GM18507 (cell line): ENCODE results near the gene ETFA.

ENCODE experiments used
- DNase-seq: peaks from one replicate; pipeline ENCODE4 v3.0.0; 2011; ENCODE audit warnings: low read depth; ENCODE audit not compliant: insufficient read length; ENCODE audit errors: extremely low spot score
- FAIRE-seq: peaks from 2 replicates; lab custom pipeline; 2011; peaks lifted over from hg19 to GRCh38; lab: Jason Lieb, UNC

ETFA gene

DNA sequence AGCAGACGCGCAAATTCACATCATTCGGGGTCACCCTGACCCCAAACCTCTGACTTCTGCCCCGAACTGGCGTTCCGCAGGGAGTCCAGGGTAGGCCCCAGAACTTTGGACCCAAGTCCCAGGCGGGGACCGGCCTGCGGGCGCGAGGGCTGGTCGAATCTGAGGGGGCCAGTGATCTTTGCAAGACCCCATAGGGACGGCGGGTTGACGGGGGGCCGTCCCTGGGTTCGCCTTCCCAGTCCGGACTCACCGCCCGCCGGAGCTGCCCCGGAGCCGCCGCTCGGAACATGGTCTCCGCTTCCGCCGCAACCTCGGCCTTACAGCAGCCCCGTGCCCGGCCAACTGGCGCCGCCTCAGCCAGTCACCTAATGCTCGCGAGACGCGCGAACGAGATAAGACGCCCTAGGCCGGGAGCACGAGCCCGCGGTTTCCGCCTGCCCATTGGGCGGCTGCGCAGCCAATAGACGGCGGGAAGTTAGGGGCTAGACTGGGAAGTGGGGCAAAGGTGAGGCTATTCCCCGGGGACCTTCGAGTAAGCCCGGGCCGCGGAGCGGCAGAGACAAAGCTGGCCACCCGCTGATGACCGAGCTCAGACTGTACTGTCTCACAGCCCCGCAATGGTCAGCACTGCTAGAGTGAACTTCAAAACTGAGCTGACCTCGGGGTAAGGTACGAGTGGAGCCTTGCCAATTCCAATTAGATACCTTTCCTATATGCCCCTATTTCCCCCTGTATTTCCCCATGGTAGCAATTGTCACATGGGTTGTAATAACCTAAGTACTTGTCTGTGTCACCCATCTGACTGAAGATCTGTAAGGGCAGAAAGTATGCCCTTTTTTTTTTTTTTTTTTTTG lies at the start of gene ETFA:
Gene ETFA (minus strand): TSS at position 370 of the 854 bp plus-strand sequence. CDS start 81 bp downstream, at position 289.
- DNase-seq (peak; percentile 99), FAIRE-seq (peak; percentile 87)

GRCh38 chr15:76360416-76360815 lies 49.1 kb upstream of the ETFA start:
- FAIRE-seq: no peak
- DNase-seq: no peak

- DNase-seq (no peak), FAIRE-seq (no peak)
Measured at GRCh38 chr15:76359152-76359551, 47.9 kb upstream of the ETFA start.

DNA sequence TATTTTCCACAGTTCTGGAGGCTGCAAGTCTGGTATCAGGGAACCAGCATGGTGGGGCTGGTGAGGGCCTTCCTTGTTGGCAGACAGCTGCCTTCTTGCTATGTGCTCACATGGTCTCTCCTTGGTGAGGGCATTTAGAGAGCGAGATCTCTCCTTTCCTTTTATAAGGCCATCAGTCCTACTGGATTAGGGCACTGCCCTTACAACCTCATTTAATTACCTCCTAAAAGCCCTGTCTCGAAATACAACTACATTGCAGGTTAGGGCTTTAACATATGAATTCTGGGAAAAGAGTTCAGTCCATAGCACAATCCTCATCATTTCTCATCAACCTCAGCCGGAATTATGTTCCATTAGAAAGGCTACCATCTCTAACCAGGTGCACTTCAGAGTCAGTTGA lies 47.2 kb upstream of the ETFA start:
- DNase-seq: no peak
- FAIRE-seq: no peak

DNA sequence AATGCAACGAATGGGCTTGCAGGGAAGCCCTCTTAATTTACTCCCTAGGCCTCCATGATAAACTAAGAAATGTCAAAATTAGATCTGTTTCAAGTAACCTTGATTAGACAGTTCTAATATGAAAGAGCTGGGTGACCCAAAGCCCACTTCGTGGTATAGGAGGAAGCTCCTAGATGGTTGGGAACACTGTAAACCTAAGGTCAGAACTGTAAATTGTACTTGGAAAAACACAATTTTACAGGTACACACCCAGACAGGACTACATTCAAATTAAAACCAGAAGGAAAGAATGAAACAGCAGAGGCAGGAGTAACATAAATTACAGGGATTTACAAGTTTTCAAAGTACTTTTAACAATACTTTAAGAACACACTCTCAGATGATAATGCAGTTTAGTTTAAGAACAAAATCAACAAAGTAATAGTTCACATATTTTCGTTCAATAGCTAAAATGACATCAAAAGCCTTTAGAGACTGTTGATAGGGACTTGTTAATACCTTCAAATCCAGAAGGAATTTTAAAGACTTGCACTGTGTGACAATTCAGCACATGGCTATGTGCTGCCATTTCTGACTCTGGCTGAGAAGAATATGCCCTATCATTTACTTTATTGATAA lies 43.7 kb upstream of the ETFA start:
- no peak for FAIRE-seq
- DNase-seq: no peak

DNA sequence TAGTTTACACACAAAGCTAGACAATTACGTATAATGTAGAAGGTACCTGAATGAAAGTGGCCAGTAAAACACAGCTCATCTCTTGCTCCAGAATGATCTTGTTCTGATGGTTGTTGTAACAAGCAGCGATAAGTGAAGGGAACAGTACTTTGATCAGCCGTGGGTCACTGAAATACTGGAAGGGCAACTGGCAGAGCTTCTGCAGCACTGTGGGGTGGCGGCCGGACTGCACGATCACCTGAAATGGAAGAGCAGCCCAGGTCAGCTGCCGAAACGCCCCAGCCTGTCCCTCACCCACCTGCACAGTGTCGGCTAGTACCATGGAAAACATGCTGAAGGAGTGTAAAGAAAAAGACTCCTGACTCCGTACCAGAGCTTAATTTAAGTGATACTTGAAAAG lies 42.6 kb upstream of the ETFA start:
- no peak for FAIRE-seq

DNA sequence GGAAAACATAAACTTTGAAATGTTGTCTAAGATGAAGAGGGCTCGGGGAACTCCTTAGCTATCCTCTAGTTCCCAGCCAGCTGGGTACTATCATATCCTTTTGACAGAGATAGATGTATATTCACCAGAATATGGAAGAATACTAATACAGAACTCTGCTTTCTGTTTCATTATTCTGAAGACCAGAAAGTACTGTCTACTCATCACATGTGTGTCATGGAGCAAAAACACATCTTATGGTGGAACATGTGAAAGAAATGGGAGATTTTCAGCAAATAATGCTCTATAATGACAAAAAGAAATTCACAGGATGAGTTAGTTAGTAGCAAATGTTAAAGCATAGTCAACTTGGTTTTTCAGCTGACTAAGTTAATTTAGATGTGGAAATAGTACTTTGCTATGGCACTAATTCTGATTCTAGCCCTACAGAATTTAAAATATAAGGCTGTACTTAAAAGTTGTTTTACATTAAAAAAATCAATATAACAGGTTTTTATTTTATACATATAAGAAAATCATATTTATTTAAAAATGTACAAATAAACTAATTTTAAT lies 41.8 kb upstream of the ETFA start:
- no peak for DNase-seq
- FAIRE-seq: no peak

More for the DNA sequence above, 42.6 kb upstream of the ETFA start:
- DNase-seq: no peak

DNA sequence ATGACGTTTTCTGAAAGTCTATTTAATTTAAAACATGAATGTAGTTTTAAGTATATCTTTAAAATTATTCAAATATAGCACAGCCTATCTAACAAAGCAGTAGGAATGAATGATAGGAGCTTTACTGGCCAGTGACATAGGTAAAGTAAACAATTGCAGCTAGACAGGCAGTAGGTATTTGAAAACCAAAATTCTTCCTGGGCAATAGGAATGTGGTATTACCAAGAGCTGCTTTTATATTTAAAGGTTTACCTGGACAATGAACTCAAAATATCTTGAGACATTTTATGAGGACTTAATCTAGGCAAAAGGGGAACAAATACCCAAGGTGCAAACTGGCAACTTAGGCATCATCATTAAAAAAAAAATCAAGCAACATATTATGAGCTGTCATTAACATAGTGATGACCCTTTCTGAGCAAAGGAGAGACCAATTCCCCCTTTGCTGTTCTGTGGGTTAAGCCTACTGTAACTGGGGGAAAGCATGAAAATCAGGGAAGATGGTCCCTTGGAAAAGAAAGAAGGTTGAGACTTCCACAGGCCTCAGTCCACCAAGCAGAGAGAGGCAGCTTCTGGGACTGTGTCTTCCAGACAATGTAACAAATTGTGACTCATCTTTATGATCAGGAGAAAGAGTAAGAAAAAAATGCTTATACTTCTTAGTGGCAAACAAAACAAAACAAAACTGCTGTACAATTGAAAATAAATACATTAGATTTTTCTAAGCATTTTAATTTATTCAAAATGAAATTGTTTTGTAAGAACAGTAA lies 38.2 kb upstream of the ETFA start:
- FAIRE-seq: no peak
- DNase-seq: no peak

GRCh38 chr15:76347482-76348055 lies 36.3 kb upstream of the ETFA start:
- no peak for DNase-seq
- FAIRE-seq: no peak

DNA sequence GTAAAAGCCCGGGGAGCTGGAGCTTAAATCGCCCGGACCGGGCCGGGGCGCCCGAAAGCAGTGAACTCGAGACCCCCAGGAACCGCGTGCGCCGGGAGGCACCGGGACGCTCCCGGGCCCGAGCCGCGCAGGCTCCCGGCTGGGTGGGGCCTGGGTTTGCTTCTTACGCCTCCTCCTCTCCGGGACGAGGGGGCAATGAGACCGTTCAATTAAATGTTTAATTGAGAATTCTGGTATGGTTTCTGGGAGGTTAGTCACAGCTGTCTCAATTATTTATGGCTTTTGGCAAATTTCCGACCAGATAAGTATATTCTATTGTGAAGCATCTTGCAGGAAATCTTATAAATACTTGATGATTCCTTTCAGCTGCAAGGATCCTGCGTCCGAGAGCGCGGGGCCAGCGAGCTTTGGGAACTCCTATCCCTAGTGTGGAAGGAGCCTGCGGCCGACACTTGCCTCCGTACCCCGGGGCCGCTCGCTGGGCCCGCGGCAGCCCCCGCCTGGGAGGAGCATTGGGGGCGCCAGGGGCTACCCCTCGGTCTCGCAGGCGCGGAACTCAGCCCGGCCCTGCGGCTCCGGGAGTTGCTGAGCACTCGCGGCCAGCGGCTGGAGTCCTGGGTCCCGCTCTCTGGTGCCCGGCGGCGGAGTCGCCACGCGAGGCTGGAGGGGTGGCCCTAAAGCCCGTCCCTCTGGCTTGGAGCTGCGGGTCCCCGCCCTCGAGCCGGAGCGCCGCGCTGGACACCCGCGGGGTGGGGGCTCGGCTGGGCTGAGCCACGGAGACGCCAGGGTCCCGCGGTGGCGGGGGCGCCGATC lies 35.6 kb upstream of the ETFA start:
- no peak for DNase-seq
- no peak for FAIRE-seq

DNA sequence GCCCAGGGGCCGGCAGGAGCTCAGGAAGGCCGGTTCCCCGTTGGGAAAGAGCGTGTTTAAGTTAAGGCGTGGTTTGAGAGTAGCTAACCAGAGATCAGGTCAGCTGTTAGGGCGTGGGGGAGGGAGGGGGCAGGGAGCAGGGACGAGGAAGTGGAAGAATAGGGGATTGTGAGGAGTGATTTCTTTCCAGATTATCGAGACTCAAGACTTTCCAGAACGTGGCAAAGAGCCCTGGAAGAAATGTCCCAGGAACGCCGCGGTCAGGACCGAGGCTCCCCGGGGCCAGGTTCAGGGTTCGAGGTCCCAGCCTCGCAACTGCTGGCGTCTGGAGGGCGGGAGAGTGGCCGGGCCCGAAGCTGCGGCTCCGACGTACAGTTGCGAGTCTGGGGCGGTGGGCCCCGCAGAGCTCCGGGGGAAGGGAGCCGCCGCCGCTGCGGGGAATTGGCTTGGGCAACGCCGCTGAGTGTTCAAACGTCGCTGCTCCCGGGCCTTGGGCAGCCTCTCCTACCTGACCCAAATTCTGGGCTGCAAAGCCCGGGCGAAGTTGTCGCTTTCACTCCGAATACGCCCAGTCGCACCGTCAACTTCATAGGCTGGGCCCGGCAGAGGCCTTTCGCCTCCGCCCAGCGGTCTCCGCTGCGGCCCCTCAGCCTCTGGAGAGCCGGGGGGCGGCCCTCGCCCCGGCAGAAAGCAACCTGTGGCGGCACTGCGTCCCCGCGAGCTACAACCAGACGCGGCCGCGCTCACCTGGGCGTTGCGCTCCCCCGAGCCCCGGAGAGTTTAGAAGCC lies 34.8 kb upstream of the ETFA start:
- no peak for DNase-seq
- FAIRE-seq: no peak

- no peak for DNase-seq
- FAIRE-seq: no peak
Measured at GRCh38 chr15:76345583-76345879, 34.3 kb upstream of the ETFA start.

DNA sequence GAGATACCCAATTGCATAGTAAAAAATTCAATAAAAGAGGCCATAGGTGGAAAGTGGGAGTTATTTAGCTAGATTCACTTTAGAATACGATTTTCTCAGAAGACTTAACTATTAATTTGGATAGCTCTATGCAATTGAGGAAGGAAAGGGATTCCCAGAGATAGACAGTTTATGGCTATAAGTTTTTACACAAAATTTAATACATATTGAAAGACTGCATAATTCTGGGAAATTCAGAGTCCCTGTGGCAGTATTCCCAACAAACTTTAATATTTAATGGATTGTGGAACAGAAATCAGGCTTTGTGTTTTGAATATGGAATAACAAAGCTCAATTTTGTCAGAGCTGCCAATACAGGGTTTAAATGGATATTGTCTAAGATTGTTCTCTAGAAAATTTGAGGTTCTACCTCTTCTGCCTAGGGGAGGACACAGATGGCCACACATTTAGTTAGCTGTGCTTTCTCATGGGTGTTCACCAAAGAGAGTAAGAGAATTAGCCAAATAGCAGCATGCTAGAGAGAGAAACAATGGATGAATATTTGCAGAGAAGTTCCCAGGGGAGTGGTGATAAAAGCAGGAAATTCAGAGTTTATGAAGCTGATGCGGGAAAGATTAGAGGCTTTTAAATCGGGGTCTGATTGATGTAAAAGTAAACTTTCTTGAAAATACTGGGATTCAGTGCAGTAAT lies 33.8 kb upstream of the ETFA start:
- DNase-seq (no peak), FAIRE-seq (no peak)

- FAIRE-seq (no peak), DNase-seq (no peak)
Measured at GRCh38 chr15:76343313-76343996, 32.2 kb upstream of the ETFA start.

DNA sequence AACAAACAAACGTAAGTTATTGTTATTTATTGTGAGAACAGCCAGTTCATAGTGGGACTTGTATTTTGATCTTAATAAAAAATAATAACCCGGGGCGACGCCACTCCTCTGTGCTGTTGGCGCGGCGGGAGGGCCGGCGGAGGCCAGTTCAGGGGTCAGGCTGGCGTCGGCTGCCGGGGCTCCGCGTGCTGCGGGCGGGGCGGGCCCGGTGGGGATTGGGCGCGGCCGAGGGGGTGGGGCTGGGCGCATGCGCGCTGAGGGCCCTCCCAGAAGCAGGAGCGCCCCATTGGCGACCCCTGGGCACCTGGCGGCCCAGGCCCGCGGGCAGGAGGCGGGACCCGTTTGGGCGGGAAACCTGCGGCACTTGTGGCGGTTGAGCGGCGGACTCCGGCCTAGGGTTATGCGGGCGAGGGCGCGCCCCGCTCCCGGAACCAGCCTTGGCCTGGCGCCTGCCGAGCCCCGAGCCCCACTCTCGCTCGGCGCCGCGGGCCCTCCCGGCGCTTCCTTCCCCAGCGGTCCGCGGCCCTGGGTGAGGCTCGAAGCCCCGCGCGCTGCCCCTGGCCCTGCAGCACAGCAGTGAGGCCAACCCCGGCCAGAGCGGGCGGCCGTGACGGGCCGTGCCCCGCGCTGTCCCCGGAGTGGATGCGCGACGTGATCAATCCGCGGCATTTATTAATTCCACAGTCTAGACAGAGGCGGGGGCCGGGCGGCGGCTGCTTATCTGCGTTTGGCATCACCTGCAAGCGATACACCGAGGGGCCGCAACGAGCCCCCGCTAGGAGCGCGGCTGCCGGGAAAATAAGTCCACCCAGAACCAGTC lies 31.3 kb upstream of the ETFA start:
- FAIRE-seq (no peak), DNase-seq (no peak)

DNA sequence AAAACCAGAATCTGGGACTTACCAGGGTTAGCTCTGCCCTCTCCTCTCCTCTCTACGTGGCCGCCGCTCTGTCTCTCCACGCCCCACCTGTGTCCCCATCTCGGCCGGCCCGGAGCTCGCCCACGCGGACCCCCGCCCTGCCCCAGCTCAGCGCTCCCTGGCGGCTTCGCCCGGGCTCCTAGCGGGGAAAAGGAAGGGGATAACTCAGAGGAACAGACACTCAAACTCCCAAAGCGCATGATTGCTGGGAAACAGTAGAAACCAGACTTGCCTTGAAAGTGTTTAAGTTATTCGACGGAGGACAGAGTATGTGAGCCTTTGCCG lies 30.8 kb upstream of the ETFA start:
- FAIRE-seq (no peak), DNase-seq (no peak)
